ELF-1 (cell line): ENCODE results near the gene ORMDL1.
A peak's percentile ranks its signal among the peaks of the same experiment; 100 is the strongest.

Experiments
- DNase-seq: peaks from one replicate; pipeline ENCODE4 v3.0.0-alpha.2; 2016; ENCODE audit warnings: low read depth, low spot score

The ORMDL1 gene

GRCh38 chr2:189783927-189784867 lies at the start of gene ORMDL1, which contains the start of gene PMS1:
Gene ORMDL1, minus strand, starts transcription at chr2:189784339. Its CDS starts 1,744 bp downstream, at chr2:189782595.
Gene PMS1, plus strand, starts transcription at chr2:189784450. Its CDS starts 7,360 bp downstream, at chr2:189791810.
- DNase-seq, result peak; percentile 98

- no peak for DNase-seq
Observed at GRCh38 chr2:189830510-189830909, 46.4 kb upstream of the ORMDL1 start.

- no peak for DNase-seq
Observed at GRCh38 chr2:189829102-189829833, 45.1 kb upstream of the ORMDL1 start.

DNA sequence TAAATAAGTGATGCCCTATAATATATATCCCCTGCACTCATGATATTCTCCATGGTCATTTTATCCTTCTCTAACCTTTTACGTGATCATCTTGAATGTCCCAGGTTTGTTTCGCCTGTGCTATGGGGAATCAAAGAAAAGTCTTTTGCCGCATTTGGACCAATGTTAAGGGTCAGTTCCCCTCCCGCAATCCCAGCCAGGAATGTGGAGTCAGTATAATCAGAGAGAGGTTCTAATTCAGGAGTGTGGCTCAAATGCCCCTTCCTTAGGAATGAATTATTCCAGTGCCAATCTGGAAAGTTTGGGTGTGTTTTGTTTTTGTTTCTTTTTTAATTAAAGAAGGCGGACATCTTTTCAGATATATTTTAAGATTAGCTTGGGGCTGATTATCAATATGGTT lies 41.9 kb upstream of the ORMDL1 start:
- DNase-seq, result no peak

DNA sequence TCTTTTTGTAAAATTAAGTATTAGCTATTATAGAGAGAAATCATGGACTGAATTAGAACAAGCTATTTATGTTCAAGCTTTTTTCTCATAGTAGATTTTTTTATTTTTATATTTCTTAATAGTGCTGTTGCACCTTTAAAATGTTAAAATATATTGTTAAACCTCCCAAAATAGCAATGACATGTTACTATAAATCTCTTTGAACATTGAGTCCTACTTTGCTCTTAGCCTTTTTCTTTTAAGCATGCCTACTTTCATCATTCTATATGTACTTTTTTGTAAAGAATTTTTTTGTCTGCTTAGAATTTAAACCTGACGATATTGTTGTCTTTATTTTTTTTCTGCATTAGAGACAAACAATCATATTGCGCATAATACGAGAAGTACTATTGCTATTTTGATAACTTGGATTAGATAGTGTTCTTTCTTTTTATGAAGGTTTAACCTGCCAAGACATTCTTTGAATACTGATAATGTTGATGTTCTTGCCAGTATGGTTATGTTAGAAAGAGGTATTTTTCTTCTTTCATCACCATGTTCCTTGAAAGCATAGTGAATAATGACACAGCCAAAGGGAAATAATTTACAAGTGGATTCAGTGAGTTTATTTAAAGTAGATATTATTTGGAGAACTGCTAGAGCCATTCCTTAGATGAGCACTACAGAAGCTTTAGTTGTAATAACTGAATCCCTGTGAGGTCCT lies 40.7 kb upstream of the ORMDL1 start:
- no peak for DNase-seq

DNA sequence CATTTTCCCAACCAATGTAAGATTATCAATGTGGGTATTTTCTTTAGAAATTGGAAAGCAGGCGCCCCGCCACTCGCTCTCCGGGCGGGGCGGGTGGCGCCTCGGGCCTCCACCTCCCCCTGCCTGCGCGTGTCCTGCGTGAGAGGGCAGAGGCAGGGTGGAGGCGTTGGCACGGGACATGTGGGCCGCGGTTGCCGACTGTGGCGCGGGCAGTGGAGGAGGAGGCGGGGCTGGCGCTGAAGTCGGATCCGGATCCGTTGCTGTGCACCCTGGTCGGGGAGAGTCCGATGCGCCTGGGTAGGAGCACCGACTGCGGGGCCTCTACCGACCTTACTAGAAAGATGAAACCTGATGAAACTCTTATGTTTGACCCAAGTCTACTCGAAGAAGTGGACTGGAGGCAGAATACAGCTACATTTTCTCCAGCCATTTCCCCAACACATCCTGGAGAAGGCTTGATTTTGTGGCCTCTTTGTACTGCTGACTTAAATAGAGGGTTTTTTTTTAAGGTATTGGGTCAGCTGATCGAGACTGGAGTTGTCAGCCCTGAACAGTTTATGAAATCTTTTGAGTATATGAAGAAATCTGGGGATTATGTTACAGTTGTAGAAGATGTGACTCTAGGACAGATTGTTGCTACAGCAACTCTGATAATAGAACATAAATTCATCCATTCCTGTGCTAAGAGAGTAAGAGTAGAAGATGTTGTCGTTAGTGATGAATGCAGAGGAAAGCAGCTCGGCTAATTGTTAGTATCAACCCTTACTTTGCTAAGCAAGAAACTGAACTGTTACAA lies 38.0 kb upstream of the ORMDL1 start:
- no peak for DNase-seq

- DNase-seq, result no peak
Observed at GRCh38 chr2:189819297-189819704, 35.2 kb upstream of the ORMDL1 start.

DNA sequence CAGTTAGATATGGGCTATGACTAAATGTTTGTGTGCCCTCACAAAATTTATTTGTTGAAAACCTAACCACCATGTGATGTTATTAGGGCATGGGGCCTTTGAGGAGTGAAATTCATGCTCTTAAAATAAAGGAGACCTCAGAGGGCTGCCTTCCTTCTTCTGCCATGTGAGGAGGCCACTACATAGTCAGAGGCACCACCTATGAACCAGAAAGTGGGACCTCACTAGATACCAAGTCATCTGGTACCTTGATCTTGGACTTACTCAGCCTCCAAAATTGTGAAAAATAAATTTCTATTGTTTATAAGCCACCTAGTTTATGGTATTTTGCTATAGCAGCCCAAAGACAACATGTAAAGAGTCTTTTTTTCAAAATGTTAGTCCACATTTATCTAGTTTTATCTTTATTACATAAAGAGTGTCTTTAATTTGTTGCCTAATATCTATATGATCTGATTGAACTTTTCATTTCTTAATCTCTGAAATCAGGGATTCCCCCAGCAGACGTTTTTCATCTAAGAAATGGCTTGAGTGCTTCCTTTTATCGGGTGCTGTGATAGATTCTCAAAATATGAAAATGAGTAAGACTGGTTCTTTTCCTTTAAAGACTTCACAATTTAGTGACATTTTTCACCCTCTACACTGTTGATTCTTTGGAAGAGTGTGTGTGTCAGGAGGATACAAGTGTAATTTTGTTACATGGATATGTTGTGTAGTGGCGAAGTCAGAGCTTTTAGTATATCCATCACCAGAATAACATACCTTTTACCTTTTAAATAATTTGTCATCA lies 34.3 kb upstream of the ORMDL1 start:
- no peak for DNase-seq

DNA sequence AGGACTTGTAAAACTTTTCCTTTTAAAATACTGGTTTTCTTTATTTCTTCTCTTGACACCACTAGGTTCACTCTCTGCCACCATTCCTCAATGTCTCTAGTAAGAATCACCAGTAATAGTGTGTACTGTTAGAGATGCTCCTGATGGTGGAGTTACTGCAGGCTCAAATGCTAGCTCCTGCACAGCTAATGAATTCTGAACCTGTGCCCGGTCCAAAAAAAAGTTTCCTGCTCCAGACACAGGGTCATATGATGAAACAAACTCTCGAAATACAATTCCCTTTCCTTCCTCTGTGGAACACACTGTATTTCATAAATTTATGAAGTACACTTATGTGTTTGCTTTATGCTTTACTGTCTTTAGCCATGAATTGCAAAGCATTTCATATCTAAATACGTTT lies 19.3 kb upstream of the ORMDL1 start:
- no peak for DNase-seq

DNA sequence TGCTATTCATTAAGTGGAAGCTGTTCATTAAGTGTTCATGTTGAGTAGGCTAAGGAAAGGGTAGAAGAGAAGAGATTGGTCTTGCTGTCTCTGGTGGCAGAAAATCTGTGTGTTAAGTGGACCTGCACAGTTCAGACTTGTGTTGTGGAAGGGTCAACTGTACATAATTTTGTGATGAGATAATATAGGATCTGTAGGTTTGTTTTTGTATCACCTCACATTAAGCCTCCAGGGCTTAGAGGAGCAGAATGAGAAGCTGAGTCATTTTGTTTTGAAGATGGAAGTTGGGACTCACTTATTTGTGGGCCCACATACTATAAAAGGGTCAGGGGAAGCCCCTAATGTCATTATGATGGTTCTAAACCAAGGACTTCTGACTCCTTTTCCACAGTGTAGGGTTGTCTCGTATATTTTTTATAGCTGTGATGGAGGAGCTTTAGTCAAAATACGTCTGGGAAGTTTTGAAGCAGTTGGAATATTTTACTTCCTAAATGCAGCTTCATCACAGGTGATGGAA lies 18.3 kb upstream of the ORMDL1 start:
- DNase-seq, result no peak

GRCh38 chr2:189799531-189799930 lies 15.4 kb upstream of the ORMDL1 start:
- no peak for DNase-seq

DNA sequence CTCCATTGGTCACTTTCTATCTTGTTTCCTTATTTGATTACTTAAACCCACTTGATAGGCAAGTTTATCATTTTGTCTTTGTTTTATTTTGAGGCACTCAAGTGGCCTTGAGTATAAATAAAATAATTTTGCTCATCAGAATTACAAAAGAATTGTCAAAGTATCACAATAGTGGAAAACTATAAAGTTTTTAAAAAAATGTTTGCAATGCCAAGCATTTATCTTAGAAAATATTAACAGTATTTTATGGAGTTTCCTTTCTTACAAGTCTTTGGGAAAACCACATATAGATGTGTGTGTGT lies 14.8 kb upstream of the ORMDL1 start:
- DNase-seq, result no peak

GRCh38 chr2:189798312-189799029 lies 14.3 kb upstream of the ORMDL1 start:
- no peak for DNase-seq

- DNase-seq, result no peak
Observed at GRCh38 chr2:189797902-189798301, 13.8 kb upstream of the ORMDL1 start.

GRCh38 chr2:189794310-189794709 lies 10.2 kb upstream of the ORMDL1 start:
- DNase-seq, result no peak

GRCh38 chr2:189791338-189792042 lies 7.4 kb upstream of the ORMDL1 start:
- DNase-seq, result no peak

- DNase-seq, result no peak
Observed at GRCh38 chr2:189783451-189783926, 650 bp downstream of the ORMDL1 start.

GRCh38 chr2:189782221-189782671 lies 1.9 kb downstream of the ORMDL1 start:
- no peak for DNase-seq

GRCh38 chr2:189772212-189772611 lies 11.9 kb downstream of the ORMDL1 start:
- DNase-seq, result no peak
